HG02678 (cell line): ENCODE measurements around the gene OR5AP2.
"Not testable (repeated sequence)": the region's sequence is repeated elsewhere in the genome, so short reads cannot be mapped to it uniquely, and the experiment has no call there.

ENCODE experiments used
- ATAC-seq: cut with Tn5 transposase; IDR thresholded peaks from one replicate; pipeline ENCODE4 v1.9.1; 2021; ENCODE audit warnings: mild to moderate bottlenecking, moderate library complexity; ENCODE audit not compliant: unreplicated experiment

The OR5AP2 gene

DNA sequence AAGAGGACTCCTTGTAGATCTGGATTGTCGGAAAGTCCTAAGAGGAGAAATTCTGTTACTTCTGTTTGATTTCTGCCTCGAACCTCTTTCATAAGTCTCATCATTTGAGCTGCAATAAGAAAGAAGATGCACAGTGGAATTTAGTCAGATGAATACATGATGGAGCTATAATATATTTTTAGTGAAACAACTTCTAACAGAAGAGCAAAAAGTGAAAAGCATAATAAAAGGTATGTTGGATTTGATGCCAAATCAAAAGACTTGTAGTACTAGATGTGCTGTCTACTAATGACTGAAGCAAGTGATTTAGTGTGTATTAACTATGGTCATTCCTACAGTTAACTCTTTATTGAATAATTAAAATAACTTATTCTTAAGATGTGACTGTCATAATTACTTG lies at the start of gene OR5AP2:
Gene OR5AP2 (minus strand): TSS at position 101 of the 400 bp plus-strand sequence. CDS start 0 bp downstream, at position 101.
- ATAC-seq: no peak

DNA sequence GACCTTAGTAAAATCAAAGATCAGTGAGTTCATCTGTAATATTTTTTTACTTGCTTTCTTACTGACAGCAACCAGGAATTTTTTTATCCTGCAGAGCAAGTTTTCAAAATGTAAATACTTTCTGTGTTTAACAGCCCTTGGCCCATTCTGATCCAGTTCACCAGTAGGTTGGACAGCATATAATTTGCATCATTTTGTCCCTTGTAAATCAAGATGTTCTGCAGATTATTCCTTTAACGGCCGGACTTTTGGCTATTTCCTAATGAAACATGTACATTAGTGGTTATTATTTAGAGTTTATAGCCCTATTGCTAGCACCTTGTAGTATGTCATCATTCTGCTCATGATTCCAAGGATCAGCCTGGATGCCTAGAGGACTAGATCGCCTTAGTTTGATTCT lies 48.9 kb upstream of the OR5AP2 start:
- ATAC-seq: not testable (repeated sequence)

GRCh38 chr11:56688554-56689100 lies 46.4 kb upstream of the OR5AP2 start:
- no peak for ATAC-seq

- ATAC-seq: no peak
Observed at GRCh38 chr11:56670984-56671383, 28.7 kb upstream of the OR5AP2 start.

GRCh38 chr11:56663386-56663785 lies 21.1 kb upstream of the OR5AP2 start, which contains the start of gene OR5AR1:
TSS of gene OR5AR1 (plus strand) at chr11:56663686. CDS start at chr11:56663686, 0 bp downstream.
- no peak for ATAC-seq

DNA sequence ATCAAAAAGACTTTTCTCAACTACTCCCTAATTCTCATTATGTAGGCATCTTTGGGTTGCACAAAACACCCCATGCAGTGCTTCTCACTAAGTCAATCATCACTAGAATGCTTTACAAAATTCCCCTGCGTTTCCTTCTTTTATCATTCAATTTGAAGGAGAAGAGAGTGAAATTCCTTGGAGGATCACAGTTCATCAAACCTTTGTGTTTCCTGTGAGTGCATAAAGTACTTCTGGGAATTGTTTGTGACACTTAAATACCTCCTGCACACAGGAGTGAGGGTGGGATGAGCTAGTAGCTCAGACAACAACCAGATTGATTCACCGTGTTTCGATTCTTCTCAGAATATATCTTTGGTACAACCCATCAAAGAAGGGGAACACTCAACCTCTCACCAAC lies 17.5 kb upstream of the OR5AP2 start:
- no peak for ATAC-seq

DNA sequence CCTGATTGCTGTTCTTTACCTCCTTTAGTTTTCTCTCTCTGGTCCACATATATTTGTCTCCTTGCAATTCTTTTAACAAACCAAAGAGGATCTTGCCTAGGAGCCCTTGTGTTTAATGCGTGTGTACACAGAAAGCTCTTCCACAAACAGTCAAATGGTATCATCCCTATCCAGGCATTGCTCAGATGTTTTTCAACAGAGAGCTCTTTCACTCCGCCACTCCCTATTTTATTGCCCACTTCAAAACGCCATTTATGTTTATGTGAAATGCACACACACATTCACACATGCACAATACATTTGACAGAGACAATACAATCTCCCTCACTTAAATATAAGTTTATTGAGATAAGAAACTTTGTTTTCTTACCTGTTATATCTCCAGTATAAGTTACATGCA lies 4.7 kb downstream of the OR5AP2 start:
- no peak for ATAC-seq

DNA sequence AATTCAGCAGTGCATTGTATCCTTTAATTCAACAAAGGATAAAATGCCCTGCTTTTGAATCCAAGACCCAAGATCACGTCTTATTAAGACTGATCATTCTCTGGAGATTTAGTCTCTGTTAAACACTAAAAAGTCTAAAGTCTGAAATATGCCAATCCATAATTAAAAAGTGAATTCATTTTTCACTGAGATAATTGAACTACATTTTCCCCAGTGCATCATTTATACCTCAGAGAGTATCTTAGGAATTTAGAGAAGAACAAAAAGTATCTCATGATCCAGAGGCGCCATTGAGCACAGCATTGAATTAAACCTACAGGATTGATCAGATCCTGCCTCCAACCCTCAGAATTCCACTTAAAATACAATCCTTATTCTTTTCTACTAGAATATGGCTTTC lies 5.4 kb downstream of the OR5AP2 start:
- ATAC-seq: no peak

GRCh38 chr11:56632329-56632728 lies 9.9 kb downstream of the OR5AP2 start:
- ATAC-seq: no peak

GRCh38 chr11:56625946-56626345 lies 16.3 kb downstream of the OR5AP2 start:
- ATAC-seq: no peak

DNA sequence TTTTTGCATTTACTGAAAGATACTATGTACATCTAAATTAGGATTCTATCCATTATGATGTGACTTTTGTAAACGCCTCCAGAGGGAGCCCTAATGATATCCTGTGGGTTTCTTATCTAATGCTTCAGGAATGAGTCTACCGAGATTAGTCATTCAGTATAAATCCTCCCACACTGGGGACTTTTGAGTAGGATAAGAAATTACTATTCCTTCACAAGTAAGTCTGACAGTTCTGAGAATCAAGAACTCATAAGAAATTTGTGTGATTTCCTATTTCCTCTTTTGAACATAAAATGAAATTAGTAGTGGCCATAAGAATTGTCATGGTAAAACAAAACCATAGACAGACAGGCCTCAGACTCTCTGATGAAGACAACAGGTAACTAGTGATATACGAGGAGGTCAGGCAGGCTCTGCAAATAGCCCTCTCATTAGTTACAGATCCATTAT lies 17.6 kb downstream of the OR5AP2 start:
- ATAC-seq: peak; percentile 72

DNA sequence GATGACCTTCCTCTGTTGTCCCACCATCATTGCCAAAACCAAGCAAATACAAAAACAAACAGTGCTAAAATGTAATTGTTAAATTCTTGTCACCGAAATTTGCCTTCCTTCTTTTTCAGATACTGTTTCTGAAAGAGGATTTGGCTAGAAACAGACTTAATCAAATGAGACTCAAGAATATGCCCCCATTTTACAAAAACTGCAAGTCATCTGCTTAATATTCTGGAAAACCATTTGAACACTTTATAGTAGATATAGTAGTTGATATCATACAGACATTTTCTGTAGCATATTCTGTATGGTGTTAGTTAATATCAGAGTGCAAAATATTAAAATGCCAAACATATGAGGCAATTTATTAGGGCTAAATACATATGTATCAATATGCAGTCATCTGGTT lies 31.1 kb downstream of the OR5AP2 start:
- ATAC-seq: no peak

DNA sequence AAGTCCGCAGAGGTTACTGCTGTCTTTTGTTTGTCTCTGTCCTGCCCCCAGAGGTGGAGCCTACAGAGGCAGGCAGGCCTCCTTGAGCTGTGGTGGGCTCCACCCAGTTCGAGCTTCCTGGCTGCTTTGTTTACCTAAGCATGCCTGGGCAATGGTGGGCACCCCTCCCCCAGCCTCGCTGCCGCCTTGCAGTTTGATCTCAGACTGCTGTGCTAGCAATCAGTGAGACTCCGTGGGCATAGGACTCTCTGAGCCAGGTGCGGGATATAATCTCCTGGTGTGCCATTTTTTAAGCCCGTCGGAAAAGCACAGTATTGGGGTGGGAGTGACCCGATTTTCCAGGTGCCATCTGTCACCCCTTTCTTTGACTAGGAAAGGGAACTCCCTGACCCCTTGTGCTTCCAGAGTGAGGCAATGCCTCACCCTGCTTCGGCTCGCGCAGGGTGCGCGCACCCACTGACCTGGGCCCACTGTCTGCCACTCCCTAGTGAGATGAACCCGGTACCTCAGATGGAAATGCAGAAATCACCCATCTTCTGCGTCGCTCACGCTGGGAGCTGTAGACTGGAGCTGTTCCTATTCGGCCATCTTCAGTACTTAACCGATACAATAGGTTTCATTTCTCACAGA lies 50.0 kb downstream of the OR5AP2 start:
- ATAC-seq: not testable (repeated sequence)
